Activated naive CD4-positive, alpha-beta T cell treated with anti-CD3 and anti-CD28 coated beads, Interleukin-2, amount 50 U/mL, for 72 hours (primary cell): ENCODE data around the gene OVOL3. TPM values are rescaled to one million over a fixed set of nuclear protein-coding genes. Genes with fewer than 3 reads are reported as not detected.
A peak's percentile ranks its signal among the peaks of the same experiment; 100 is the strongest.
"Not testable (repeated sequence)": the region's sequence is repeated elsewhere in the genome, so short reads cannot be mapped to it uniquely, and the experiment has no call there.

Experiments used
- ATAC-seq, 2 donors: fragments of 150-1000 bp; cut with Tn5 transposase; 2 replicates each; pipeline ENCODE4 v1.10.0; 2021; ENCODE audit warnings: mild to moderate bottlenecking in 2 of 2, moderate library complexity in 2 of 2
- DNase-seq, 2 donors: peaks; one replicate each; pipeline ENCODE4 v3.0.0; 2021 to 2022; ENCODE audit warnings: low spot score in 2 of 2
- H3K27ac Mint-ChIP-seq, 2 donors: one replicate each; pipeline ENCODE4 v1.8.0; 2022; ENCODE audit warnings: mild to moderate bottlenecking in 2 of 2, mixed read lengths in 2 of 2
- H3K36me3 Mint-ChIP-seq, 2 donors: one replicate each; pipeline ENCODE4 v1.8.0; 2022; ENCODE audit warnings: mixed read lengths in 2 of 2
- H3K9me3 Mint-ChIP-seq, 2 donors: one replicate each; pipeline ENCODE4 v1.8.0; 2022; ENCODE audit warnings: mixed read lengths in 2 of 2
- total RNA-seq, 2 donors: library from RNA; stranded (reverse); gene quantifications; one replicate each; pipeline ENCODE4 v1.2.3, GENCODE V29; 2022

Gene OVOL3
- total RNA-seq, 2 donors from 2014 or later: not detected

- peak within 1 kb of the TSS; percentile 92 to 99 for H3K27ac Mint-ChIP-seq
Measured at GRCh38 chr19:36114721-36115452, 3.9 kb downstream of the OVOL3 start, which contains the start of gene POLR2I. POLR2I (minus strand) TSS chr19:36114875; CDS start chr19:36114856, 19 bp downstream.

GRCh38 chr19:36115453-36116343 is 4.8 kb downstream of the OVOL3 start, which contains the start of gene TBCB:
TBCB (plus strand) TSS chr19:36115468; CDS start chr19:36115561, 93 bp downstream.
- no peaks in the 10 kb centered on the region for H3K9me3 Mint-ChIP-seq
- DNase-seq (peak in 1 of 2 donors; percentile 82), ATAC-seq (peak; percentile 61 to 71)
- peaks cover 20 to 23% of the 10 kb centered on the region in 2 donors for H3K36me3 Mint-ChIP-seq
- peak within 1 kb of the TSS; percentile 92 to 99 for H3K27ac Mint-ChIP-seq

More at GRCh38 chr19:36114721-36115452, 3.9 kb downstream of the OVOL3 start, which contains the start of gene POLR2I:
- DNase-seq (peak; percentile 96 to 100), ATAC-seq (peak; percentile 90 to 91)
- Mint-ChIP-seq H3K36me3 (peaks cover 20 to 23% of the 10 kb centered on the region in 2 donors), H3K9me3 (no peaks in the 10 kb centered on the region)

GRCh38 chr19:36116344-36116637 is 5.3 kb downstream of the OVOL3 start:
- H3K36me3 Mint-ChIP-seq: peaks cover 20 to 23% of the 10 kb centered on the region in 2 donors
- peak overlapping the region; percentile 68 to 92 for H3K27ac Mint-ChIP-seq
- no peak for ATAC-seq
- no peak for DNase-seq
- H3K9me3 Mint-ChIP-seq: no peaks in the 10 kb centered on the region

GRCh38 chr19:36120092-36120983 is 9.4 kb downstream of the OVOL3 start:
- ATAC-seq (no peak), DNase-seq (no peak)
- peaks cover 5 to 7% of the 10 kb centered on the region in 2 donors for H3K36me3 Mint-ChIP-seq
- no peaks in the 10 kb centered on the region for H3K9me3 Mint-ChIP-seq
- peak overlapping the region; percentile 56 to 72 for H3K27ac Mint-ChIP-seq

GRCh38 chr19:36120984-36121358 is 10.0 kb downstream of the OVOL3 start:
- Mint-ChIP-seq H3K27ac (peak overlapping the region in 1 of 2 donors; percentile 72), H3K36me3 (peaks cover 5 to 14% of the 10 kb centered on the region in 2 donors), H3K9me3 (no peaks in the 10 kb centered on the region)
- no peak for DNase-seq
- no peak for ATAC-seq

GRCh38 chr19:36121486-36122124 is 10.7 kb downstream of the OVOL3 start:
- no peak for DNase-seq
- no peaks in the 10 kb centered on the region for H3K9me3 Mint-ChIP-seq
- no peak for ATAC-seq
- H3K36me3 Mint-ChIP-seq: peaks cover 5 to 14% of the 10 kb centered on the region in 2 donors
- no peak overlapping the region for H3K27ac Mint-ChIP-seq

GRCh38 chr19:36125557-36125956 is 14.6 kb downstream of the OVOL3 start:
- Mint-ChIP-seq H3K9me3 (no peaks in the 10 kb centered on the region), H3K27ac (peak overlapping the region in 1 of 2 donors; percentile 15), H3K36me3 (peaks cover 0 to 8% of the 10 kb centered on the region in 2 donors)
- ATAC-seq (no peak), DNase-seq (no peak)

GRCh38 chr19:36128392-36128736 is 17.4 kb downstream of the OVOL3 start:
- ATAC-seq (no peak), DNase-seq (no peak)
- no peaks in the 10 kb centered on the region for H3K9me3 Mint-ChIP-seq
- peaks cover 0 to 8% of the 10 kb centered on the region in 2 donors for H3K36me3 Mint-ChIP-seq
- peak overlapping the region; percentile 88 to 96 for H3K27ac Mint-ChIP-seq

GRCh38 chr19:36131221-36131620 is 20.3 kb downstream of the OVOL3 start:
- not testable (repeated sequence) for H3K27ac Mint-ChIP-seq, DNase-seq, H3K36me3 Mint-ChIP-seq, H3K9me3 Mint-ChIP-seq, ATAC-seq

- peak overlapping the region in 1 of 2 donors; percentile 73 for H3K27ac Mint-ChIP-seq
- ATAC-seq, DNase-seq, H3K9me3 Mint-ChIP-seq, H3K36me3 Mint-ChIP-seq: not testable (repeated sequence)
Measured at GRCh38 chr19:36134867-36135266, 23.9 kb downstream of the OVOL3 start.

- peaks cover 16 to 17% of the 10 kb centered on the region in 2 donors for H3K36me3 Mint-ChIP-seq
- peak in 1 of 2 donors; percentile 4 for ATAC-seq
- no peak overlapping the region for H3K27ac Mint-ChIP-seq
- no peak for DNase-seq
- peaks cover 4 to 5% of the 10 kb centered on the region in 2 donors for H3K9me3 Mint-ChIP-seq
Measured at GRCh38 chr19:36136964-36137686, 26.2 kb downstream of the OVOL3 start.

GRCh38 chr19:36139120-36139472 is 28.2 kb downstream of the OVOL3 start:
- peaks cover 20 to 25% of the 10 kb centered on the region in 2 donors for H3K36me3 Mint-ChIP-seq
- H3K27ac Mint-ChIP-seq: peak overlapping the region; percentile 55 to 95
- H3K9me3 Mint-ChIP-seq: peaks cover 4 to 5% of the 10 kb centered on the region in 2 donors
- ATAC-seq (no peak), DNase-seq (no peak)

GRCh38 chr19:36139473-36140303 is 28.7 kb downstream of the OVOL3 start, which contains the start of gene CAPNS1:
CAPNS1 (plus strand) TSS chr19:36140066; CDS start chr19:36141012, 946 bp downstream.
- Mint-ChIP-seq H3K36me3 (peaks cover 20 to 25% of the 10 kb centered on the region in 2 donors), H3K27ac (peak within 1 kb of the TSS; percentile 95 to 99), H3K9me3 (peaks cover 4 to 5% of the 10 kb centered on the region in 2 donors)
- peak; percentile 75 to 78 for ATAC-seq
- peak; percentile 89 to 96 for DNase-seq

GRCh38 chr19:36140304-36141038 is 29.5 kb downstream of the OVOL3 start:
- Mint-ChIP-seq H3K27ac (peak overlapping the region; percentile 95 to 99), H3K9me3 (peaks cover 4 to 5% of the 10 kb centered on the region in 2 donors), H3K36me3 (peaks cover 20 to 25% of the 10 kb centered on the region in 2 donors)
- ATAC-seq (peak; percentile 19 to 51), DNase-seq (peak; percentile 37 to 65)
